GM21367 (cell line): ENCODE data around the gene NTN3.

Experiments
- ATAC-seq: cut with Tn5 transposase; IDR thresholded peaks from one replicate; pipeline ENCODE4 v1.9.1; 2021; ENCODE audit not compliant: unreplicated experiment

The NTN3 gene

DNA sequence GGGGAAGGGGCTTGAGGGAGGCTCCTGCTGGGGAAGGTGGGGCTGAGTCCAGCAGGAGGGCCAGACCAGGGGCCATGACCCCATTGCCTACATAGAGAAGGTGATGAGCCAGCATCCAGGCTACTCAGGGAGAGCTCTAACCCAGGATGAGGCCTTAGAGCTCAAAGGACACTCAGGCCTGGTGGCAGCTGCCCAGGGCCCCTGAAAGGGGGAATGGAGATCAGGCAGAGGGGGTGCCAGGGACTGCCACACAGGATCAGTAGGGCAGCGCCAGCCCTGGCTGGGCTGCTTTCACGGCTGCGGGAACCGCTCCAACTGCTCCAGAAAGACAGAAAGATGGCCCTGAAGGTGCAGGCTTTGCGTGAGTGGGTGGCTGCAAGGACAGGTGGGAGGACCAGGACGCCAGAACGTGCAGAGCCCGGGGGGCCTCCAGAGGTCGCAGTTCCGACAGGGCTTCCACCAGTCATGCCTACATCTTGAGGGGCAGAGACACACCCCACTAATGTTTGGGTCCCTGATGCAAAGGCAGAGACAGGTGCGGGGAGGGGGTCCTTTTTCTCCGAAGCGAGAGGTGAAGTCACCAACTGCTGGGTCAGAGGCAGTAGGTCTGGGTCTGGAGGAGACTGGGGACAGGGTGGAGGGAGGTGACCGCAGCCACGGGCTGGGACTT, 41.8 kb downstream of the NTN3 start:
- ATAC-seq: no peak

GRCh38 chr16:2513405-2514332, 42.6 kb downstream of the NTN3 start, which contains the start of gene ATP6V0C:
ATP6V0C (plus strand) TSS chr16:2513952; CDS start chr16:2514104, 152 bp downstream.
- ATAC-seq: peak; percentile 57

DNA sequence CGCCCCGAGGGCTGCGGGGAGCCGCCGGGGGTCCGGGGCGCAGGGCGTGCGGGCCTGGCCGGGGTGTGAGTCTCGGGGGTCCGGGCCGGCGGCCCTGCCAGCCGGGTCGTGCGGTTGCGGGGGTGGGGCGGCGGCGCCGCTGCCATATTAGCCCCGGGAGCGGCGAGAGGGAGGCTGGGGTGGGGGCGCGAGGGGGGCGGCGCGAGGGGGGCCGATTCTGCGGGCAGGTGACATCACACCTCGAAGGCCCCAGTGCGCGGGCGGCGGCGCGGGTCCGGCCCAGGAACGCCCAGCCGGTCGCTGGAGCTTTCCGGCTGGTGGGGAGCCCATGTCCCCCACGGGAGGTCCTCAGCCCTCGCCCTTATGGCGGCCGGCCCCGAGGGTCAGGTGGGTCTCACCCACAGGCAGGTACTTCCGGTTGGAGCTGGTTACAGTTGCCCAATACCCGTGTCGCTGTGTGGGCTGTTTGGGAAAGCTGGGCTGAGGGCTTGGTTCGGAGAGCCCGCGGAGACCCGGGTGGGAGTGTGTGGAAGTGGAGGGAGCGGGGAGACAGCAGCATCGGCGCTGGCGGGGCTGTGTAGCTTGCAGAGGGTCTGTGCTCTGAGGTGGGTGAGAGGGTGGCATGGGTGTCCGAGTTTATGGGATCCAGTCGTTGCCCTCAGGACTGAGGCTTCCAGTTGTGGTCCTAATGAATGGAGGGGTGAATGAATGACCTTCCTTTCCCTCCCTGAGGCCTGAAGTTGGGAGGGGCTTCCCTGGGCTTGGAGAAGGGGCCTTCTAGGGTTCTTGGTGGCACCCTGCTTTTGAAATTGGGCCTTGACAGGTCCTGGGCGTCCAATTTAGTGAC, 43.5 kb downstream of the NTN3 start:
- no peak for ATAC-seq

DNA sequence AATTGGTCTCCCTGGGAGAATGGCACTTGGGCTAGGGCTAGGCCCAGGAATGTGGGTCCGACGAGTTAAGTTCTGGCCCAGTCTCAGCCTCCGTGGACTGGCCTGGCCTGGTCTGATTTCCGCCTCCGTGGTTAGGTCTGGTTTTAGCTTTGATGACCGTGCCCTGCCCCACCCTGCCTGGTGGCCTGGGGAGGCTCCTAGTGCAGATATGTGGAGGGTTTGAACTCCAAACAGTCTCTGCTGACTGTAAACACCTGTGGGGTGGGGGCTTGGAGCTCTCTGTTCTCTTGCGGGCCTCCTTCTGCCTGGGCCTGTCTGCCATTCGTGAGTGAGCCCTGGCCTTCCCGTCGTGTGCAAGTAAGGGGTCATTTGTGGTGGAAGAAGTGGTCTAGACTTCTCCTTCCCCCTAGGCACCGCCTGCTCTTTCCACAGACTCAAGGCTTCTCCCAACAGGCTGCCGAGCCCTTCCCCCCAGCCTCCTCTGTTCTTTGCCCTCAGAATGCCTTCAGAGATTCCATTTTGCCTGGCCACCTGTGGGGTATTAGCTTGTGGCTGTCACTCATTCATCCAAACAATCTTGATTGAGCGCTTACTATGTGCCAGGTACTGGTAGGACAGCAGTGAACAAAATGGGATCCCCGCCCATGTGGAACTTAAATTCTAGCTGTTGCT, 44.2 kb downstream of the NTN3 start:
- no peak for ATAC-seq

GRCh38 chr16:2516391-2517240, 45.5 kb downstream of the NTN3 start:
- no peak for ATAC-seq

DNA sequence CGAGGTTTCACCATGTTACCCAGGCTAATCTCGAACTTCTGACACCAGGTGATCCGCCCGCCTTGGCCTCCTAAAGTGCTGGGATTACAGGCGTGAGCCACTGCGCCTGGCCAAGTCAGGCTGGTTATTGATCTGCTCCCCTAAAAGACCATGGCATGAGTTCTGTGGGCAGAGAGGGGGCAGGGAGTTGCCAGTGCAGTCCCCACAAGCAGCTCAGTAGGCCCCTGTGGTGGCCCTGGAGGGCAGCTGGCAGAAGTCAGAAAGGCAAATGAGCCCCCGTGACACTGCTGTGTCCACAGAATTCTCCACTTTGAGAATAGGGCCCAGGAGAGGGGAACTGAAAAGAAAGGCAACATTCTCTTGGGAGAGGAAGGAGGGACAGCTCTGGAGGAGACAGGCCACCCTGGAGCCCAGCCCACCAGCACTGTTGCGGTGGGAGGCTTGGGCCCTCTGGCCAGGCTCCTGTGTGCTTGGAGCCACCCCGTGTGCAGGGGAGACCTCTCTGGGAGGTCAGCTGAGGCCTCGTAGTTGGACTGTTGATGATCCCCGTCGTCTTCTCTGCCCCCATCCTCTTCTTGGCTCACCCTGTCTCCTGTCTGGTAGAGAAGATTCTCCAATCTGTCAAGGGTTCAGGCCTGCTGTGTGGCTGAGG, 47.0 kb downstream of the NTN3 start:
- ATAC-seq: no peak

- ATAC-seq: no peak
Measured at GRCh38 chr16:2518823-2519710, 48.0 kb downstream of the NTN3 start.

DNA sequence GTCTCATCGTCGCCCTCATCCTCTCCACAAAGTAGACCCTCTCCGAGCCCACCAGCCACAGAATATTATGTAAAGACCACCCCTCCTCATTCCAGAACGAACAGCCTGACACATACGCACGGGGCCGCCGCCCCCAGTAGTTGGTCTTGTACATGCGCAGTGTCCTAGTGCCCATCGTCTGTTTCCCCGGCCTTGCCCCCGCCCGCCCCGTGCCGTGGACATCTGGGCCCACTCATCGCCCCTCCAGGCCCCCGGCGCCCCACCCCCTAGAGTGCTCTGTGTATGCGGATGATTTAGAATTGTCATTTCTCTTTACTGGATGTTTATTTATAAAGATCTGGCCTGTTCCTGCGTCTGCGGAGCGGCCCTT, 48.6 kb downstream of the NTN3 start:
- ATAC-seq: no peak

- ATAC-seq: no peak
Measured at GRCh38 chr16:2520097-2520783, 49.1 kb downstream of the NTN3 start, which contains the start of gene AMDHD2. AMDHD2 (plus strand) TSS chr16:2520371; CDS start chr16:2520459, 88 bp downstream.

GRCh38 chr16:2520784-2521531, 49.9 kb downstream of the NTN3 start:
- ATAC-seq: no peak
